Progenitor cell of endocrine pancreas (in vitro differentiated cells): ENCODE data around the gene YJEFN3. TPM values are rescaled to one million over a fixed set of nuclear protein-coding genes. Genes with fewer than 3 reads are reported as not detected.

ENCODE experiments used
- DNase-seq: peaks from one replicate; pipeline ENCODE4 v3.0.0; 2021; ENCODE audit warnings: low spot score; ENCODE audit not compliant: unreplicated experiment
- H3K27ac Mint-ChIP-seq: 2 replicates; pipeline ENCODE4 v1.8.0; 2021; ENCODE audit warnings: mild to moderate bottlenecking, moderate library complexity, mixed read lengths
- H3K27me3 Mint-ChIP-seq: 2 replicates; pipeline ENCODE4 v1.8.0; 2021; ENCODE audit warnings: mixed read lengths
- H3K36me3 Mint-ChIP-seq: 2 replicates; pipeline ENCODE4 v1.8.0; 2022; ENCODE audit warnings: mixed read lengths; ENCODE audit not compliant: insufficient read depth
- H3K4me1 Mint-ChIP-seq: 2 replicates; pipeline ENCODE4 v1.8.0; 2021; ENCODE audit warnings: low read depth, mixed read lengths
- H3K4me3 Mint-ChIP-seq: 2 replicates; pipeline ENCODE4 v1.8.0; 2021; ENCODE audit warnings: low read depth, mild to moderate bottlenecking, moderate library complexity, mixed read lengths
- H3K9me3 Mint-ChIP-seq: 2 replicates; pipeline ENCODE4 v1.8.0; 2021; ENCODE audit warnings: low read depth, mixed read lengths
- CTCF ChIP-seq: fragments of 200-600 bp; sonication (generic); IDR thresholded peaks from one replicate; pipeline ENCODE4 v1.5.0; 2021; ENCODE audit warnings: antibody characterized with exemption, mild to moderate bottlenecking; ENCODE audit not compliant: unreplicated experiment
- total RNA-seq: library from RNA; stranded (reverse); gene quantifications from 2 replicates; pipeline ENCODE4 v1.2.1, GENCODE V29; 2021

Gene YJEFN3
- total RNA-seq, 1 donor from 2014 or later, result 27.6 TPM

- Mint-ChIP-seq H3K27ac (no peak overlapping the region), H3K4me1 (no peaks in the 10 kb centered on the region), H3K4me3 (no peak overlapping the region), H3K36me3 (peaks cover 4% of the 10 kb centered on the region), H3K27me3 (no peaks in the 10 kb centered on the region), H3K9me3 (no peaks in the 10 kb centered on the region)
- DNase-seq, result no peak
- TF ChIP-seq CTCF, result no peak
Observed at GRCh38 chr19:19563348-19563848, 34.7 kb downstream of the YJEFN3 start.

- no peak for DNase-seq
- Mint-ChIP-seq H3K27ac (no peak overlapping the region), H3K9me3 (no peaks in the 10 kb centered on the region), H3K4me1 (no peaks in the 10 kb centered on the region), H3K27me3 (no peaks in the 10 kb centered on the region), H3K4me3 (no peak overlapping the region), H3K36me3 (peaks cover 12% of the 10 kb centered on the region)
- TF ChIP-seq CTCF, result no peak
Observed at GRCh38 chr19:19566306-19566705, 37.6 kb downstream of the YJEFN3 start.

- no peak overlapping the region for H3K27ac Mint-ChIP-seq
- no peak for DNase-seq
- peaks cover 10% of the 10 kb centered on the region for H3K36me3 Mint-ChIP-seq
Observed at GRCh38 chr19:19567391-19567790, 38.7 kb downstream of the YJEFN3 start.

GRCh38 chr19:19568802-19569756 is 40.4 kb downstream of the YJEFN3 start:
- DNase-seq, result no peak
- TF ChIP-seq CTCF, result no peak
- Mint-ChIP-seq H3K4me1 (no peaks in the 10 kb centered on the region), H3K4me3 (no peak overlapping the region), H3K27me3 (no peaks in the 10 kb centered on the region), H3K27ac (no peak overlapping the region), H3K36me3 (peaks cover 10% of the 10 kb centered on the region), H3K9me3 (no peaks in the 10 kb centered on the region)

More at GRCh38 chr19:19567391-19567790, 38.7 kb downstream of the YJEFN3 start:
- TF ChIP-seq CTCF, result no peak
- Mint-ChIP-seq H3K4me1 (no peaks in the 10 kb centered on the region), H3K4me3 (no peak overlapping the region), H3K27me3 (no peaks in the 10 kb centered on the region), H3K9me3 (no peaks in the 10 kb centered on the region)

GRCh38 chr19:19570571-19570970 is 41.9 kb downstream of the YJEFN3 start:
- no peak overlapping the region for H3K27ac Mint-ChIP-seq
- no peaks in the 10 kb centered on the region for H3K9me3 Mint-ChIP-seq
- DNase-seq, result no peak
- H3K4me1 Mint-ChIP-seq, result peaks cover 5% of the 10 kb centered on the region
- peaks cover 7% of the 10 kb centered on the region for H3K36me3 Mint-ChIP-seq
- no peaks in the 10 kb centered on the region for H3K27me3 Mint-ChIP-seq
- no peak for TF ChIP-seq CTCF
- no peak overlapping the region for H3K4me3 Mint-ChIP-seq
